ENCODE results near the gene MAP3K10.

Gene MAP3K10

DNA sequence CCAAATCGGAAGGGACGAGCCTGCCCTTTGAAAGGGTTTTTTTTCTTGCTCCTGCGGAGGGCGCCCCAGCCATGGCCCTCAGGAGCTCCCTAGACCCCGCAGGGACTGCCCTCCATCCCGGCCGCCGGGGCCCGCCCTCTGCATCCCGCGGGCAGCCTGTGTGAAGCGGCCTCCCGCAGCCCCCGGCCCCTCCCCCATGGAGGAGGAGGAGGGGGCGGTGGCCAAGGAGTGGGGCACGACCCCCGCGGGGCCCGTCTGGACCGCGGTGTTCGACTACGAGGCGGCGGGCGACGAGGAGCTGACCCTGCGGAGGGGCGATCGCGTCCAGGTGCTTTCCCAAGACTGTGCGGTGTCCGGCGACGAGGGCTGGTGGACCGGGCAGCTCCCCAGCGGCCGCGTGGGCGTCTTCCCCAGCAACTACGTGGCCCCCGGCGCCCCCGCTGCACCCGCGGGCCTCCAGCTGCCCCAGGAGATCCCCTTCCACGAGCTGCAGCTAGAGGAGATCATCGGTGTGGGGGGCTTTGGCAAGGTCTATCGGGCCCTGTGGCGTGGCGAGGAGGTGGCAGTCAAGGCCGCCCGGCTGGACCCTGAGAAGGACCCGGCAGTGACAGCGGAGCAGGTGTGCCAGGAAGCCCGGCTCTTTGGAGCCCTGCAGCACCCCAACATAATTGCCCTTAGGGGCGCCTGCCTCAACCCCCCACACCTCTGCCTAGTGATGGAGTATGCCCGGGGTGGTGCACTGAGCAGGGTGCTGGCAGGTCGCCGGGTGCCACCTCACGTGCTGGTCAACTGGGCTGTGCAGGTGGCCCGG lies 815 bp downstream of the MAP3K10 start (continued):
- 0 out of 2 replicates have a peak, but pooled peaks have one; percentile 49 for TF ChIP-seq ZFP3 (tag by site-specific recombination; IDR thresholded peaks at IDR 0.05; ENCODE audit: low read depth)
- TF ChIP-seq KLF9 (tag by site-specific recombination; IDR thresholded peaks at IDR 0.05; ENCODE audit: low read depth): peak; percentile 94
- TF ChIP-seq, protein P1, sequence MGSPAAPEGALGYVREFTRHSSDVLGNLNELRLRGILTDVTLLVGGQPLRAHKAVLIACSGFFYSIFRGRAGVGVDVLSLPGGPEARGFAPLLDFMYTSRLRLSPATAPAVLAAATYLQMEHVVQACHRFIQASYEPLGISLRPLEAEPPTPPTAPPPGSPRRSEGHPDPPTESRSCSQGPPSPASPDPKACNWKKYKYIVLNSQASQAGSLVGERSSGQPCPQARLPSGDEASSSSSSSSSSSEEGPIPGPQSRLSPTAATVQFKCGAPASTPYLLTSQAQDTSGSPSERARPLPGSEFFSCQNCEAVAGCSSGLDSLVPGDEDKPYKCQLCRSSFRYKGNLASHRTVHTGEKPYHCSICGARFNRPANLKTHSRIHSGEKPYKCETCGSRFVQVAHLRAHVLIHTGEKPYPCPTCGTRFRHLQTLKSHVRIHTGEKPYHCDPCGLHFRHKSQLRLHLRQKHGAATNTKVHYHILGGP (tag by site-specific recombination; IDR thresholded peaks at IDR 0.05): no peak
- TF ChIP-seq ZBTB1 (tag by site-specific recombination; IDR thresholded peaks at IDR 0.05): no peak; the same call in 1 of the 2 replicates
- TF ChIP-seq, protein P2, sequence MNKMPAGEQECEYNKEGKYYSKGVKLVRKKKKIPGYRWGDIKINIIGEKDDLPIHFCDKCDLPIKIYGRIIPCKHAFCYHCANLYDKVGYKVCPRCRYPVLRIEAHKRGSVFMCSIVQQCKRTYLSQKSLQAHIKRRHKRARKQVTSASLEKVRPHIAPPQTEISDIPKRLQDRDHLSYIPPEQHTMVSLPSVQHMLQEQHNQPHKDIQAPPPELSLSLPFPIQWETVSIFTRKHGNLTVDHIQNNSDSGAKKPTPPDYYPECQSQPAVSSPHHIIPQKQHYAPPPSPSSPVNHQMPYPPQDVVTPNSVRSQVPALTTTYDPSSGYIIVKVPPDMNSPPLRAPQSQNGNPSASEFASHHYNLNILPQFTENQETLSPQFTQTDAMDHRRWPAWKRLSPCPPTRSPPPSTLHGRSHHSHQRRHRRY (tag by site-specific recombination; IDR thresholded peaks at IDR 0.05): no peak
- TF ChIP-seq ZNF473 (tag by site-specific recombination; IDR thresholded peaks at IDR 0.05): no peak
- TF ChIP-seq, protein P3, sequence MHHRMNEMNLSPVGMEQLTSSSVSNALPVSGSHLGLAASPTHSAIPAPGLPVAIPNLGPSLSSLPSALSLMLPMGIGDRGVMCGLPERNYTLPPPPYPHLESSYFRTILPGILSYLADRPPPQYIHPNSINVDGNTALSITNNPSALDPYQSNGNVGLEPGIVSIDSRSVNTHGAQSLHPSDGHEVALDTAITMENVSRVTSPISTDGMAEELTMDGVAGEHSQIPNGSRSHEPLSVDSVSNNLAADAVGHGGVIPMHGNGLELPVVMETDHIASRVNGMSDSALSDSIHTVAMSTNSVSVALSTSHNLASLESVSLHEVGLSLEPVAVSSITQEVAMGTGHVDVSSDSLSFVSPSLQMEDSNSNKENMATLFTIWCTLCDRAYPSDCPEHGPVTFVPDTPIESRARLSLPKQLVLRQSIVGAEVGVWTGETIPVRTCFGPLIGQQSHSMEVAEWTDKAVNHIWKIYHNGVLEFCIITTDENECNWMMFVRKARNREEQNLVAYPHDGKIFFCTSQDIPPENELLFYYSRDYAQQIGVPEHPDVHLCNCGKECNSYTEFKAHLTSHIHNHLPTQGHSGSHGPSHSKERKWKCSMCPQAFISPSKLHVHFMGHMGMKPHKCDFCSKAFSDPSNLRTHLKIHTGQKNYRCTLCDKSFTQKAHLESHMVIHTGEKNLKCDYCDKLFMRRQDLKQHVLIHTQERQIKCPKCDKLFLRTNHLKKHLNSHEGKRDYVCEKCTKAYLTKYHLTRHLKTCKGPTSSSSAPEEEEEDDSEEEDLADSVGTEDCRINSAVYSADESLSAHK (tag by site-specific recombination; IDR thresholded peaks at IDR 0.05): peak; percentile 23; the same call in 1 of the 2 replicates
- no peak for TF ChIP-seq ZNF701 (tag by site-specific recombination; IDR thresholded peaks at IDR 0.05)
- no peak for TF ChIP-seq ZNF521 (tag by site-specific recombination; IDR thresholded peaks at IDR 0.05)
- TF ChIP-seq ZNF404 (tag by site-specific recombination; IDR thresholded peaks at IDR 0.05): no peak
- no peak for TF ChIP-seq ZNF510 (tag by site-specific recombination; IDR thresholded peaks at IDR 0.05; ENCODE audit: insufficient replicate concordance)
- no peak for TF ChIP-seq ZNF114 (tag by site-specific recombination; IDR thresholded peaks at IDR 0.05)
- peak; percentile 98 for TF ChIP-seq ZIC2 (tag by site-specific recombination; IDR thresholded peaks at IDR 0.05)
- no peak for TF ChIP-seq ZFP37 (tag by site-specific recombination; IDR thresholded peaks at IDR 0.05)
- TF ChIP-seq ZXDB (tag by site-specific recombination; IDR thresholded peaks at IDR 0.05): peak; percentile 66
- TF ChIP-seq ZFP41 (tag by site-specific recombination; IDR thresholded peaks at IDR 0.05; ENCODE audit: borderline replicate concordance): no peak
- TF ChIP-seq, protein P4, sequence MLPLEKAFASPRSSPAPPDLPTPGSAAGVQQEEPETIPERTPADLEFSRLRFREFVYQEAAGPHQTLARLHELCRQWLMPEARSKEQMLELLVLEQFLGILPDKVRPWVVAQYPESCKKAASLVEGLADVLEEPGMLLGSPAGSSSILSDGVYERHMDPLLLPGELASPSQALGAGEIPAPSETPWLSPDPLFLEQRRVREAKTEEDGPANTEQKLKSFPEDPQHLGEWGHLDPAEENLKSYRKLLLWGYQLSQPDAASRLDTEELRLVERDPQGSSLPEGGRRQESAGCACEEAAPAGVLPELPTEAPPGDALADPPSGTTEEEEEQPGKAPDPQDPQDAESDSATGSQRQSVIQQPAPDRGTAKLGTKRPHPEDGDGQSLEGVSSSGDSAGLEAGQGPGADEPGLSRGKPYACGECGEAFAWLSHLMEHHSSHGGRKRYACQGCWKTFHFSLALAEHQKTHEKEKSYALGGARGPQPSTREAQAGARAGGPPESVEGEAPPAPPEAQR (tag by site-specific recombination; IDR thresholded peaks at IDR 0.05): no peak
- no peak for TF ChIP-seq ZNF239 (tag by site-specific recombination; IDR thresholded peaks at IDR 0.05)
- TF ChIP-seq, protein P5, sequence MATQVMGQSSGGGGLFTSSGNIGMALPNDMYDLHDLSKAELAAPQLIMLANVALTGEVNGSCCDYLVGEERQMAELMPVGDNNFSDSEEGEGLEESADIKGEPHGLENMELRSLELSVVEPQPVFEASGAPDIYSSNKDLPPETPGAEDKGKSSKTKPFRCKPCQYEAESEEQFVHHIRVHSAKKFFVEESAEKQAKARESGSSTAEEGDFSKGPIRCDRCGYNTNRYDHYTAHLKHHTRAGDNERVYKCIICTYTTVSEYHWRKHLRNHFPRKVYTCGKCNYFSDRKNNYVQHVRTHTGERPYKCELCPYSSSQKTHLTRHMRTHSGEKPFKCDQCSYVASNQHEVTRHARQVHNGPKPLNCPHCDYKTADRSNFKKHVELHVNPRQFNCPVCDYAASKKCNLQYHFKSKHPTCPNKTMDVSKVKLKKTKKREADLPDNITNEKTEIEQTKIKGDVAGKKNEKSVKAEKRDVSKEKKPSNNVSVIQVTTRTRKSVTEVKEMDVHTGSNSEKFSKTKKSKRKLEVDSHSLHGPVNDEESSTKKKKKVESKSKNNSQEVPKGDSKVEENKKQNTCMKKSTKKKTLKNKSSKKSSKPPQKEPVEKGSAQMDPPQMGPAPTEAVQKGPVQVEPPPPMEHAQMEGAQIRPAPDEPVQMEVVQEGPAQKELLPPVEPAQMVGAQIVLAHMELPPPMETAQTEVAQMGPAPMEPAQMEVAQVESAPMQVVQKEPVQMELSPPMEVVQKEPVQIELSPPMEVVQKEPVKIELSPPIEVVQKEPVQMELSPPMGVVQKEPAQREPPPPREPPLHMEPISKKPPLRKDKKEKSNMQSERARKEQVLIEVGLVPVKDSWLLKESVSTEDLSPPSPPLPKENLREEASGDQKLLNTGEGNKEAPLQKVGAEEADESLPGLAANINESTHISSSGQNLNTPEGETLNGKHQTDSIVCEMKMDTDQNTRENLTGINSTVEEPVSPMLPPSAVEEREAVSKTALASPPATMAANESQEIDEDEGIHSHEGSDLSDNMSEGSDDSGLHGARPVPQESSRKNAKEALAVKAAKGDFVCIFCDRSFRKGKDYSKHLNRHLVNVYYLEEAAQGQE (tag by site-specific recombination; IDR thresholded peaks at IDR 0.05): no peak
- peak; percentile 64 for TF ChIP-seq KLF7 (tag by site-specific recombination; IDR thresholded peaks at IDR 0.05; ENCODE audit: borderline replicate concordance)
- TF ChIP-seq, protein P6, sequence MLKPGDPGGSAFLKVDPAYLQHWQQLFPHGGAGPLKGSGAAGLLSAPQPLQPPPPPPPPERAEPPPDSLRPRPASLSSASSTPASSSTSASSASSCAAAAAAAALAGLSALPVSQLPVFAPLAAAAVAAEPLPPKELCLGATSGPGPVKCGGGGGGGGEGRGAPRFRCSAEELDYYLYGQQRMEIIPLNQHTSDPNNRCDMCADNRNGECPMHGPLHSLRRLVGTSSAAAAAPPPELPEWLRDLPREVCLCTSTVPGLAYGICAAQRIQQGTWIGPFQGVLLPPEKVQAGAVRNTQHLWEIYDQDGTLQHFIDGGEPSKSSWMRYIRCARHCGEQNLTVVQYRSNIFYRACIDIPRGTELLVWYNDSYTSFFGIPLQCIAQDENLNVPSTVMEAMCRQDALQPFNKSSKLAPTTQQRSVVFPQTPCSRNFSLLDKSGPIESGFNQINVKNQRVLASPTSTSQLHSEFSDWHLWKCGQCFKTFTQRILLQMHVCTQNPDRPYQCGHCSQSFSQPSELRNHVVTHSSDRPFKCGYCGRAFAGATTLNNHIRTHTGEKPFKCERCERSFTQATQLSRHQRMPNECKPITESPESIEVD (tag by site-specific recombination; IDR thresholded peaks at IDR 0.05): no peak
- no peak for TF ChIP-seq TCF7L2 (IDR thresholded peaks at IDR 0.05; ENCODE audit: borderline replicate concordance, low read depth, low read length)
- no peak for TF ChIP-seq MEIS1 (CRISPR knock-in tag; IDR thresholded peaks at IDR 0.05; ENCODE audit: borderline replicate concordance)
- no peak for TF ChIP-seq YY2 (tag by site-specific recombination; IDR thresholded peaks at IDR 0.05)
- no peak for TF ChIP-seq ZNF623 (tag by site-specific recombination; IDR thresholded peaks at IDR 0.05)
- TF ChIP-seq, protein P7, sequence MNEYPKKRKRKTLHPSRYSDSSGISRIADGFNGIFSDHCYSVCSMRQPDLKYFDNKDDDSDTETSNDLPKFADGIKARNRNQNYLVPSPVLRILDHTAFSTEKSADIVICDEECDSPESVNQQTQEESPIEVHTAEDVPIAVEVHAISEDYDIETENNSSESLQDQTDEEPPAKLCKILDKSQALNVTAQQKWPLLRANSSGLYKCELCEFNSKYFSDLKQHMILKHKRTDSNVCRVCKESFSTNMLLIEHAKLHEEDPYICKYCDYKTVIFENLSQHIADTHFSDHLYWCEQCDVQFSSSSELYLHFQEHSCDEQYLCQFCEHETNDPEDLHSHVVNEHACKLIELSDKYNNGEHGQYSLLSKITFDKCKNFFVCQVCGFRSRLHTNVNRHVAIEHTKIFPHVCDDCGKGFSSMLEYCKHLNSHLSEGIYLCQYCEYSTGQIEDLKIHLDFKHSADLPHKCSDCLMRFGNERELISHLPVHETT (tag by site-specific recombination; IDR thresholded peaks at IDR 0.05): no peak
